Hematopoietic multipotent progenitor cell treated with erythropoietin and hydrocortisone succinate and interleukin-3 and kit ligand, for 8 days (in vitro differentiated cells): ENCODE measurements around the gene ERAP2.
"Not testable (repeated sequence)": the region's sequence is repeated elsewhere in the genome, so short reads cannot be mapped to it uniquely, and the experiment has no call there.

Source experiments
- DNase-seq: peaks from one replicate; pipeline ENCODE4 v3.0.0-alpha.2; 2015

The ERAP2 gene, protein sequence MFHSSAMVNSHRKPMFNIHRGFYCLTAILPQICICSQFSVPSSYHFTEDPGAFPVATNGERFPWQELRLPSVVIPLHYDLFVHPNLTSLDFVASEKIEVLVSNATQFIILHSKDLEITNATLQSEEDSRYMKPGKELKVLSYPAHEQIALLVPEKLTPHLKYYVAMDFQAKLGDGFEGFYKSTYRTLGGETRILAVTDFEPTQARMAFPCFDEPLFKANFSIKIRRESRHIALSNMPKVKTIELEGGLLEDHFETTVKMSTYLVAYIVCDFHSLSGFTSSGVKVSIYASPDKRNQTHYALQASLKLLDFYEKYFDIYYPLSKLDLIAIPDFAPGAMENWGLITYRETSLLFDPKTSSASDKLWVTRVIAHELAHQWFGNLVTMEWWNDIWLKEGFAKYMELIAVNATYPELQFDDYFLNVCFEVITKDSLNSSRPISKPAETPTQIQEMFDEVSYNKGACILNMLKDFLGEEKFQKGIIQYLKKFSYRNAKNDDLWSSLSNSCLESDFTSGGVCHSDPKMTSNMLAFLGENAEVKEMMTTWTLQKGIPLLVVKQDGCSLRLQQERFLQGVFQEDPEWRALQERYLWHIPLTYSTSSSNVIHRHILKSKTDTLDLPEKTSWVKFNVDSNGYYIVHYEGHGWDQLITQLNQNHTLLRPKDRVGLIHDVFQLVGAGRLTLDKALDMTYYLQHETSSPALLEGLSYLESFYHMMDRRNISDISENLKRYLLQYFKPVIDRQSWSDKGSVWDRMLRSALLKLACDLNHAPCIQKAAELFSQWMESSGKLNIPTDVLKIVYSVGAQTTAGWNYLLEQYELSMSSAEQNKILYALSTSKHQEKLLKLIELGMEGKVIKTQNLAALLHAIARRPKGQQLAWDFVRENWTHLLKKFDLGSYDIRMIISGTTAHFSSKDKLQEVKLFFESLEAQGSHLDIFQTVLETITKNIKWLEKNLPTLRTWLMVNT

DNA sequence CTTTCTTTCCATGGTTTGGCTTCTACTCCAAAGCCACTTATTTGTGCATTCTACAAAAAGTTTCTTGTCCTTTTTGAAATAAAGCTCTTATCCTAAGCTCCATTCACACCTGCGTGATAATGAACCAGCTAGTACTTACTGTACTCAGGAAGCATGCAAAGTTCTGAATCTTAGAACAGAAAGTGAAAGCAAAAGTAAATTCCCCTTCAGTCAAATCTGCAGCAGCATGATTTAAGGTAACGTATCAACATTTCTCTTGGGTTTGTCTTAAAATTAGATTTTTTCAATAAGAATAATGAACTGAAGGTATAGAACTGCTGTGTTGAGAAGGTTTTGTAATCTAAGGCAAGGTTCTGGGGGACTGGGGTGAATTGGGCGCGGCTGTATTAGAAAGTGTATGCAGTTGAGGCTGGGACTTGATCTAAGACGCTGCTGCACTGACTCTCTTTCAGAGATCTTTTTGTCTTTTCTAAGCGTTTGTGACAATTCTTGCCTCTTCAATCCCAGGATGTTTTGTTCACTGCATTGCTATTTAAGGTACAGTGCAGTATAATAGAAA lies at the start of gene ERAP2:
ERAP2 (plus strand) TSS at position 209 of the 559 bp plus-strand sequence. CDS start 3,186 bp downstream, outside the sequence.
- peak; percentile 61 for DNase-seq

DNA sequence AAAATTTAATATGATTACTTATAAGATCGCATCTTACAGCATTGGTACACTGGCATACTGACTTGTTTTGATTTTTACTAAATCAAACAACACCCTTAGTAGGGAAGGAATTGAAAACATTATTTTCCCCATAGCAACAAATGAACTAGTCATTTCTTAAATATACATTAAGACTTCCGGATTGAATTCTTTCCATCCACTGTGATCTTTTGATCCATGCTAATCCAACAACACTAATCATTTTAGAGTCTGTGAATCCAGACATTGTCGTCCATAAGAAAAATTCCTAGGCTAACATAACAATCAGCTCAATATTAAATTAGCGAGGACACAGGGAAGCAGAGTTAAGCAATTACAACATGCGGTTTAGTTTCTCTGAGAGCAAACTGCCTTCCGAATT lies 47.0 kb upstream of the ERAP2 start:
- DNase-seq = no peak

DNA sequence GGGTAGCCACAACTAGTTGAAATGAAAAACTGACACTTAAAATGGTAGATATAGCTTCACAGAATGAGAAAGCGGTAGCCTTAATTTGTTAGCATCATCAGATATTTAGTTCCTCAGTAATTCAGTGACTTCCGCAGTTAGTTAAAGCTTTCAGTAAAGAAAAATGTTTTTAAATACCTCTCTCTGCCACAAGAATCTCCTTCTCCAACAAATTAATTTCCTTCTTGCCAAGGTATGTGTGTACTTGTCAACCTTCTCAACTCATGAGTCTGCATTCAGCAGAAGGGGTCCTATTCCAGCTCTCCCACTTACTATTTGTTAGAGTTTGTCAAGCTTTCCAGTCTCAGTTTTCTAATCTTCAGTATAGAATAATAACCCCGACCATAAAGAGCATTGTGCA lies 42.3 kb upstream of the ERAP2 start:
- no peak for DNase-seq

DNA sequence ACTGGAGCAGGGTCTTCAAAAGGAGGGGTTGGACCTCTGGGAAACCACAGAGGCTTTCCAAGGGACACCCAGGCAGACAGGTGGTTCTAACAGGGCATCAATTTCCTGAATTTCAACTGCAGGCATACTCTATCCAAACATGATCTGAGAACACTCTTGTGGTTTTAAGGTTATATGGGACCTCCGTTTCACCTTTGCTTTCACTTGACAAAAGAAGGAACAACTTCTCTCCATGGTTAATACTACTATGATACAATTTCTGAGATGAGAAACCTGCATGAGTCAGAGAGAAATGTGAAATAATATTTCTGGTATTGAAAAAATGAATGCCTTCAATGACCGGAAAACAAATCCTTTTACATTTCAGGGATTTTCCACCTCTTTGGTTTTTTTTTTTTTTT lies 40.5 kb upstream of the ERAP2 start:
- DNase-seq = no peak

DNA sequence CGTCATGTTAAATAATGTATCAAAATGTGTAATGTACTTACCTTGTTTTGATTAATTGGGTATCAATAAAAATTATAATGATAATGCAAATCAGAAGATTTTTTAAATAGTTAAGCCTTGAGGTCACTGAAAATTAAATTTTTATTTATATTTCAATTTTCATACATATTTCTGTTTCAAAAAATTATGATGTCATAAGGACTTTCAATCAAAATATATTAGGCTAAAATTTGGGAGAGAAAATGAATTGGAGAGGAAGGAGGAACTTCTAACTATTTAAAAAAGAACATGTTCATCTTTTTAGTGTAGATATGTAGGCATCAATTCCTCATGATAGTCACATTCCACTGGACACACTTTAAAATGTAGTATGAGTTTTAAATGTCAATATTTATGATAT lies 39.5 kb upstream of the ERAP2 start:
- DNase-seq = no peak

DNA sequence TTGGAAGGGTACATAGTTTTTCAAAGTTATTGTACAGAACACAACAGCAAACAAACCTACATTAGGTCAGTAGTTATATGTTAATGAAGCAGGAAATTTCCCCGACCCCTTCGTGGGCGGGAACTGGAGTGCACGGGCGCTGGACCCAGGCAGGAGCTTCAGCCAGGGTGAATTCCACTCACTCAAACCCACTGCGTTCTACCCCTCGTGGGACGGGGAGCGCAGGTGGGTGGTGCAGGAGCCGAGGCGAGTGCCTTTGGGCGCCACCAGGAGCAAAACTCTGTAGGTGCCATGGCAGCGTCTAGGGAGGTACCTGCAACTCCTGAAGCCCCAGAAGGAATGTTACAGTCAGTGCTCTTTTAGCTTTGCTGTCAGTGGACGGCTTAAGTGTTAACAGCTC lies 39.0 kb upstream of the ERAP2 start:
- DNase-seq = no peak

DNA sequence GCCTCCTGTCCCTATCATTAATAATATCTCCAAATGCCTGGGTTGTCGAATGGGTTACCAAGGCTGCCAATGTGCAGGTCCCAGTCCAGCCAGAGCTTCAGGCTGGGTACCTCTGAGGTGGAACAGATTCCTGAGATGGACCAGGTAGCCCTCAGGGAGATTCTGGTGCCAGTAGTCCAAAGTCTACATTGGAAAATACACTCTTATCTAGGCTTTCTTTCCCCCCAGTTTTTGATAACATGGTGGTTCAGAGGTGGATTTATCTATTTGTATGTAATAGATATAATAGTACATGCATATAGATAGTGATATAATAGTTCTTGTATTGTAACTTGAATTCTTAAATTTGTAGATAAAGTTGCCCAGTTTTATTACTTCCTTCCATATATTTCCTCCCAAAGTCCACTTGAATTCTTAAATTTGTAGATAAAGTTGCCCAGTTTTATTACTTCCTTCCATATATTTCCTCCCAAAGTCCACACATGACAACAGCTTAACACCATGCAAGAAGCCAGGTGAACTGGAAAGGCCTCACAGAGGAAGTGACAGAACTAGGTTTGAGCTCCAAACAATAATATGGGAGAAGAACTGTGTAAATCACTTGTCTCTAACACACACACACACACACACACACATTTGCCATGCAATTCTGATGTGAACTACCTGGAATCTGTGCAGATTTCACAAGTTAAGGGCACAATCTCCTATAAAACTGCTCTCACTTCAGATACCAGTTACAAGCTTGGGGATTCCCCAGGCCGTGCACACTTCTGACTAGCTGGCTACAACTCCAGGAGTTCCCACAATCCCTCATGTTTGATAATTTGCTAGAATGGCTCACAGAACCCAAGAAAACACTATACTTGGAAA lies 37.9 kb upstream of the ERAP2 start:
- no peak for DNase-seq

DNA sequence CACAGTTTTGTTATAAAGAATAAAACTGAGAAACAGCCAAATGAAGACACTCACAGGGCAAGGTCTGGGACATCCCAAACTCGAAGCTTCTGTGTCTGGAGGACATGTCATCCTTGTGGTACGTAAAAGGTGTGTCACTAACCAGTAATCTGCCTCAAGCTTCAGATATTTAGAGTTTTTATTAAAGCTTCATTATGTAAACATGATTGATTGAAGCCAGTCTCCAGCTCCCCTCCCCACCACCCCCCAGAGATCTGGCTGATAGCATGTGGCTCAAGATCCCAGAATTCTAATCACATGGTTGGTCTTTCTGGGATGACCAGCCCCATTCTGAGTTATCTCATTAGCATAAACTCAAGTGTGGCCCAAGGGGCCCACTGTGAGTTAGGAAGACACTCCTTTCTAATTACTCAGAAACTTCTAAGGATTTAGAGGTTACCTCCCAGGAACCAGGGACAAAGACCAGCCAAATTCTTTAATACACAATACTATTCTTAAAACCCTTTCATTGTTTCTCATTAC lies 37.2 kb upstream of the ERAP2 start:
- no peak for DNase-seq

DNA sequence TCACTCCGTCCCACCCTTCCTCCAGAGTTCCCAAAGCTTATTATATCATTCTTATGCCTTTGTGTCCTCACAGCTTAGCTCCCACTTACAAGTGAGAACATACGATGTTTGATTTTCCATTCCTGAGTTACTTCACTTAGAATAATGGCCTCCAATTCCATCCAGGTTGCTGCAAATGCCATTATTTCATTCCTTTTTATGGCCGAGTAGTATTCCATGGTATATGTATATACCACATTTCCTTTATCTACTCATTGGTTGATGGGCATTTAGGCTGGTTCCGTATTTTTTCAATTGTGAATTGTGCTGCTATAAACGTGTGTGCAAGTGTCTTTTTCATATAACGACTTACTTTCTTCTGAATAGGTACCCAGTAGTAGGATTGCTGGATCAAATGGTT lies 34.4 kb upstream of the ERAP2 start:
- DNase-seq = not testable (repeated sequence)

DNA sequence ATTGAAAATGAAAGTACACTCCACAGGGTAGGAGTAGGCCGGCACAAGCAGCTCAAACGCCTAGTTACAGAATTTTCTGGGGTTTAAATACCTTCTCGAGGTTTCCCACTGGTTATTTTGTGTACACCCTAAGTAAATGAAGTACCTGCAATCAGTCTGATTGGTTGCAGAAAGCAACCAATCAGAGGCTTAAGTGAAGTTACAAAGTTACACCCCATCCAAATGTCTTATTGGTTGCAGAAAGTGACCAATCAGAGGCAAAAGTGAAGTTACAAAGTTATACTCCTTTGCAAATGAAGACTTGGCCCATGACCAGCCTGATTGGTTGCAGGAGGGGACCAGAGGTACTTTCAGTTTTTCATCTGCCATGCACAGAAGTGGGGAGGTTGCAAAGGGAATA lies 33.2 kb upstream of the ERAP2 start:
- no peak for DNase-seq

DNA sequence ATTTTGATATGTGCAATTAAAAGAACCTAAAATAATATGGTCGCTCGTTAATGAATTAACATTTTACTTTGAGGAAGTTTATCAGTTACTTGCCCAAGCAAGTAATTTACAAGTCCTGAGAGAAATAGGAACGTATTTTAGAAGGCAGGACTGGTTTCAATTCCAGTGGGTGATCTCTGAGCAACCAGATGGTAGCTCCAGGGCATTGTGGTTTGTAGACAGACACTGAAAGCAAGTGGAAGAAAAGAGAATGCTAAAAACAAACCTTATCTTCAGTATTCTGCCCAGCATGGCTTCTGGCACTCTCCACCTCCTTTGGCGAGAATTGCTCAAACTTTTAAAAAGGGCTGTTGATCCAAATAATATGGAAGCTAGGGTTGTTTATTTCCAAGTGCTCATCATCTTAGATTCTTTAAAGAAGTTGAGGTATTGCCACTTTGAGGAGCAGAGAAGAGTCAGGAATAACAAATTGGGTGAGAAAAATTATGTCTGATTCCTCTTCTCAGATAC lies 31.8 kb upstream of the ERAP2 start:
- DNase-seq = peak; percentile 28

DNA sequence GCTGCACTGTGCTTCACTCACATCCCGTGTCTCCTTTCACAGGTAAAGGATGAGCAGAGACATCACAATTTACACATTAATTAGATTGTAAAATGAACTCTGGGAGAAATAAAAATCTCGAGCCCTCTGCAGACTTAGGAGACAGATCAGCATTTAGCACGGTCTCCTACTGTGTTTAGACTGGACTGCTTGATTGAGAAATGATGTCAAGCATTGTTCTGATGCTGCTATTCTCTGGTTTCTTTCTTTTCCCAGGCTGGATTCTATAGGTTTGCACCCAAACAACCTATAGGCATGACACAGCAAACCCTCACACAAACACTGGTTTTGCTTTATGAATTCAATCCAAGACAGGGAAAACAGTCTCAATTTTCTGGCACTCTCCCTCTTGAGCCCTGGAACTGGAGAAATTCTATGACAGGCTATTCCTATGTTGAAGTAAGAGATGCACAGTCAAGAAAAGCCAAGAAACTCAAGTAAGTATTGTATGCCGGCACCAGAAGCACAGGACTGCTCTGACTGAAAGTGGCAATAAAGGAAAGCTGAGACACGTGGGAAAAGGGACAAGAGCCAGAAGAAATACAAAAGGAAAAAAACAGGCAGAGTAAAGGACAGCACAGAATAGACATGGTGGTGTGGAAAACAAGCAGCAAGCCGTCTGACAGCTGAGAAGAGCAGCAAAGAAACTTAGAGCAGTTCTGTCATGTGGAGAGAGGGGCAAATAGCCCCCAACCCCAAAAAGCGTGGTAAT lies 24.8 kb upstream of the ERAP2 start:
- DNase-seq = no peak

DNA sequence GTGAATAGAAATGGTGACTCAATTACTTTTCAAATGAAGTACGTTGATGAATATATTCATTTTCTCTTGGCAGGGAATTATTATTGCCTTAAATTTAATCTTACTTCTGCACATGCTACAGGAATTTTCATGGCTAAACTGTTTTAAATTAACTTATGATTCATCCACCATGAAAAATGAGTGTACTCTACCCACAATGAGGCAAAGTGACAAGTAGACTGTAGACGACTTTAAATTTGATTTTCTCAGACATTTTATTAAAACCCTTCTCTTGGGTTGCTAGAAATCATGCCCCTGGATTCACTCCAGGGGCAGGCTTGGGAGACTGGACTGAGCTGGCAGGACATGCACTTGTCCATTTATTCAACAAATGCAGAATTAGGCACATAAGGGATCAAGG lies 23.5 kb upstream of the ERAP2 start:
- no peak for DNase-seq

DNA sequence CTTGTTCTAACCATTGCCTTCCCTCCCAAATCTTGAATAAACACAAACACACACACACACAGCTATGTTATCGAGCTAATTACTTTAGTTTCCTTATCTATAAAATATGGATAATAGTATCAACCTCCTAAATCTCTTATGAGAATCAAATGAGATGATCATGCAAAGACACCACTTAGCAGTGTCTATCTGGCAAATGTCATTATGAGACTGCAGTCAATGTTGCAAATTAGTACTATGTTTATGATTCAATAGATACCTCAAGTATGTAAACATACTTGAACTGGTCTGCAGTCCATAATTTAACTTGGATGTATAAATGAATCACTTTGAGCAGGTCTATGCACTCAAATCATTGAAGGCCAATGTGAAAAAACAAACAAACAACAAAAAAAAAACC lies 22.2 kb upstream of the ERAP2 start:
- DNase-seq = no peak

DNA sequence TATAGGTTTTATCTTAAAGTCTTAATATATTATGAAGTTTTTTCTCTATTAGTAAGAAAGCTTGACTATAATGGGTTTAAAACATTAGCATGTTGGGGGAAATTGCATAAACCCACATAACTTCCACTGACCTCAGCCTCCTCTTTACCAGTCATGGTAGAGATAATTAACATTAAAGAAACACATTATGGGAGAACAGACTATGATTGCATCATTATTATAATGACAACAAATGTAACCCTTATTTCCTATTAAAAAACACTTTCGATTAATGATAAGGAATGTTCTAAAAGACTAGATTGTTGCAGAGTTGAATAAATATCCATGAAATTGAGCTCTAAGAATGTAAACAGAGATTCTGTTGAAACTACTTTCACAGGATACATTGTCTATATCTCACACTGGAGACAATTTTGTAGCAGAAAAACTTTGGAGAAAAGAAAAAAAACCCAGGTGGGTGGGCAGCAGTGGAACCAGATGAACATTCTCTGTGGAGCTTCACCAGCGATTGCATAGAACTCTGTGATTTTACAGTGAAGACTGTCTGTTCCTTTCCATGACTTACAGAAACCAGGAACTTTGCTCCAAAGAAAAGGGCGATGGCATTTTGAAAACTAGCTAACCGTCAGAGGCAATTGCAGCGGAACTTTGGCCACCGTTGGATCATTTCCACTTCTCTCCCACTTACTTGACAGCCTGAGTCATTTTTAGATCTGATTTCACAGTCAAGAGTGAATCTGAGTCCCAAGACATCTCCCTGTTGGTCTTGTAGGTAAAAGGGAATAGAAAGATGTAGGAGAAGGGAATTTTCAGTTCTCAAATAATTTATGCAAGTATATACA lies 21.0 kb upstream of the ERAP2 start:
- no peak for DNase-seq

DNA sequence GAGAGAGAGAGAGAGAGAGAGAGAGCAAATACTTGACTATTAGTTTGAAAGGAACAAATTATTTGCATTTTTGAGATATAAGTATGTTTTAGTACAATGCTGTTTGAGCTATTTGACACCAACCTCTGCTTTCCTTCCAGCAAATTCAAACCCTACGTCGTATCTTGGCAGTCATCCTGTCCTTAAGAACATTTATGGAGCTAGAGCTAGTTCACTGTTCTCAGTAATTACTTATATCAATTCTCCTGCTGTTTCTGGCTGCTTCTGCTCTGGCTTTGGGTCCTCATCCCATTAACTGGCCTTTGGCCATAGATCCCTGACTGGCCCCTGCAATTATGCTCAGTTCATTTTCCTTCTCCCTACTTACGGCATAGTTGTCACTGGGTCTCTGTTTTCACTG lies 19.9 kb upstream of the ERAP2 start:
- no peak for DNase-seq

DNA sequence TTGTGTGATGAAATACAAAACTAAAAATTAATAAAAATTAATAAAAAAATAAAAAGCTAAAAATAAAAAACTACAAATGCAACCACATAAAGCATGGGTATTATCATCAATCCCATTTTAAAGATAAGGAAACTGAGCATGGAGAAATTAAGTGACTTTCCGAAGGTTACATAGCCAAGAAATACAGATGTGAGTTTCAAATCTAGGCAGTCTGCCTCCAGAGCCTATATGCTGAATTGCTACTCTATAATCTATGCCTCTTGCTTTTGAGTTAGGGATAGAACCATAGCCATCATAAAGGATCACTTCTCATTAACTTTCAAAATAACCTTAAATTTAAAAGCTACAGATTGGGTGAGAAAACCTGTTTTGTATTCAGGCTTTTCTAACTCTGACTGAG lies 18.8 kb upstream of the ERAP2 start:
- DNase-seq = no peak

DNA sequence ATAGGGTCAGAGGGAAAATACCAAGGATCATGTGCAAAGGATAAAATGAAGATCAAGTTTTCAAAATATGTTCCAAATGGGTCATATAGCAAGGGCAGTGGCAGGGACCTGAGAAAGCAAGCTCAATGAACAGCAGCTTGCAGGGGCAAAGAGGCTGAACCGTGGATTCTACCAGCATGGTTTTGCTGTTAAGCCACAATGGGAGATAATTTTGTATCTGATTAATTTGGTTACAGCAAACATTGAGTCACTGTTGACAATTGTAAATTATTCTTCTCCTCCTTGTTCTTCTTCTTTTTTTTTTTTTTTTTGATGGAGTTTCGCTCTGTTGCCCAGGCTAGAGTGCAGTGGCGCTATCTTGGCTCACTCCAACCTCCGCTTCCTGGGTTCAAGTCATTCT lies 18.4 kb upstream of the ERAP2 start:
- DNase-seq = peak; percentile 31

DNA sequence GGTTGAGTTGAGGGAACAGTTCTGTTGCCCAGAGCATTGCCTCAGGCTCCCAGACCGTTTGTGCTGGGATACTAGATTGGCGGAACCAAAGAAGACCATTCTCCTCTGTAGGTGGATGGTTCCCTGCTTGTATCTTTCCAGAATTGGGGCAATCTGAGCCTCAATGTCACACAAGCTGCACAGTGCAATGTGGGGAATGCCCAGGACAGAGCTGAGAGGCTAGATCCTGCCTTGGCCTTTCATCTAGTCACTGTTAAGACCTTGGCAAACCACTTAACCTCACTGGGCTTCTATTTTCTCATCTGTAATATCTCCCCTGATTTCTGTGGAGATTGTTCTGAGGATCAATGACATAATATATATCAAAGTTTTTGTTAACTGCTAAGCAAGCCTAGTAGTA lies 16.9 kb upstream of the ERAP2 start:
- DNase-seq = no peak

DNA sequence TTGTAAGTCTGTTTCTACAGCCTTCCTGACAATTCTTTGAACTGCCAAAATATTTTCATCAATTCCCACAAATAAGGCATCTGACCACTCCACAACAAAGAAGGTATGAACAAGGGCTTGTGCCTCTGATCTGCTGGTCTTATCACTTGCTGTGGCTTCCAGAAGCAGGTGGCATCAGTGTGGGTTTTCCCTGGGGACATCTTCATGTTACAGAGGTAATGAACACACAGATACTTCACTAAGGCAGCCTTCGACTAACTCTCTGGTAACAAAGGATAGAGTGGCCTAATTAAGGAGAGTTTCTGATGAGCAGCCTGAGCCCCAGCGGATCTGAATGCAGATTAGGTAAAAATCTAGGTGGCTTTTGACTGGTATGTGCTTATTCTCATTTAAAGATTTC lies 15.2 kb upstream of the ERAP2 start:
- no peak for DNase-seq
